Panc1 (cell line): ENCODE results near the gene ATP8B2. TPM values are rescaled to one million over a fixed set of nuclear protein-coding genes. Genes with fewer than 3 reads are reported as not detected.

Source experiments
- ATAC-seq: fragments of 200-7000 bp; cut with Tn5 transposase; 2 replicates; pipeline ENCODE4 v1.9.1; 2020; ENCODE audit warnings: mild to moderate bottlenecking, moderate library complexity
- BruUV-seq: library from RNA; stranded (reverse); fragments of 400-500 nt; replicated peaks from 2 replicates; lab custom pipeline; 2021; lab: Mats Ljungman, UMichigan
- CTCF ChIA-PET: fragments of 300-600 bp; sonication (Branson Sonifier 250); formaldehyde crosslinking; loops from one replicate; lab custom pipeline; 2022; ENCODE audit warnings: antibody characterized with exemption; lab: Charles Lee
- POLR2A ChIA-PET: fragments of 300-600 bp; sonication (Branson Sonifier 250); formaldehyde crosslinking; loops from one replicate; lab custom pipeline; 2022; ENCODE audit warnings: antibody characterized with exemption; lab: Charles Lee
- DNase-seq: peaks from one replicate; pipeline ENCODE4 v3.0.0-alpha.2; 2010; ENCODE audit warnings: low read depth, low spot score
- H3K27ac ChIP-seq: 2 replicates; pipeline ENCODE4 v1.5.1; 2011; ENCODE audit warnings: mild to moderate bottlenecking, low read length, inconsistent platforms
- H3K27me3 ChIP-seq: fragments of 200-500 bp; sonication (Bioruptor generic); 2 replicates; pipeline ENCODE4 v1.6.0; 2014; ENCODE audit warnings: low read length, inconsistent platforms; ENCODE audit not compliant: control insufficient read depth, insufficient read depth
- H3K36me3 ChIP-seq: fragments of 200-500 bp; sonication (Bioruptor generic); 2 replicates; pipeline ENCODE4 v1.5.1; 2014; ENCODE audit warnings: inconsistent platforms, mild to moderate bottlenecking, low read length, moderate library complexity; ENCODE audit not compliant: control insufficient read depth, insufficient read depth
- H3K4me1 ChIP-seq: 2 replicates; pipeline ENCODE4 v1.5.1; 2011; ENCODE audit warnings: inconsistent platforms, mild to moderate bottlenecking, low read length, moderate library complexity; ENCODE audit not compliant: control insufficient read depth, insufficient read depth
- H3K4me3 ChIP-seq, 2 experiments: 2 replicates each; pipeline ENCODE4 v1.5.1; 2011 to 2012; ENCODE audit warnings: low read depth in 2 of 2, low read length in 2 of 2, mild to moderate bottlenecking in 2 of 2, inconsistent platforms in 1 of 2, moderate library complexity in 1 of 2
- H3K9me3 ChIP-seq: fragments of 200-500 bp; sonication (Bioruptor generic); 2 replicates; pipeline ENCODE4 v1.5.1; 2014; ENCODE audit warnings: low read depth, mild to moderate bottlenecking, inconsistent platforms, low read length, moderate library complexity; ENCODE audit not compliant: control insufficient read depth, insufficient read depth
- CTCF ChIP-seq: fragments of 450-650 bp; IDR thresholded peaks from 2 replicates; pipeline ENCODE4 v1.5.1; 2017; ENCODE audit warnings: mild to moderate bottlenecking
- POLR2AphosphoS5 ChIP-seq: IDR thresholded peaks from 2 replicates; pipeline ENCODE4 v1.6.1; 2012; ENCODE audit warnings: mild to moderate bottlenecking, low read depth, low read length, moderate library complexity
- REST ChIP-seq, 2 experiments: IDR thresholded peaks; 2 replicates each; pipeline ENCODE4 v1.6.1; 2011 to 2012; ENCODE audit warnings: low read depth in 2 of 2, control low read depth in 1 of 2, low read length in 1 of 2, mild to moderate bottlenecking in 1 of 2, moderate library complexity in 1 of 2; ENCODE audit not compliant: insufficient read depth in 1 of 2
- SIN3A ChIP-seq: IDR thresholded peaks from 2 replicates; pipeline ENCODE4 v1.6.1; 2012; ENCODE audit warnings: low read depth, mild to moderate bottlenecking, low read length, moderate library complexity, borderline replicate concordance; ENCODE audit not compliant: insufficient read depth
- TCF7L2 ChIP-seq: IDR thresholded peaks from 2 replicates; pipeline ENCODE4 v1.6.1; 2011; ENCODE audit warnings: mild to moderate bottlenecking, low read depth, low read length, inconsistent platforms
- in situ Hi-C: cut with HindIII; loops from 2 replicates; pipeline ENCODE4 v1.10.0; 2016; ENCODE audit warnings: low sequenced_read_pairs, low pct_unique_long_range_greater_than_20kb
- intact Hi-C: fragments of 100-400 bp; cut with micrococcal nuclease; formaldehyde crosslinking; loops from one replicate; pipeline ENCODE4 v1.10.0; 2022; ENCODE audit not compliant: unreplicated experiment
- total RNA-seq: library from RNA; stranded (reverse); gene quantifications from one replicate; pipeline ENCODE4 v1.2.1, GENCODE V29; 2021; ENCODE audit not compliant: unreplicated experiment

Gene ATP8B2
- total RNA-seq, 1 experiment from 2014 or later, result 14.7 TPM

GRCh38 chr1:154323493-154323892, 1.8 kb upstream of the ATP8B2 start:
- H3K9me3 ChIP-seq, result no peaks in the 10 kb centered on the region
- DNase-seq, result no peak
- H3K27me3 ChIP-seq, result no peaks in the 10 kb centered on the region
- CTCF ChIA-PET, result no interaction called here
- TF ChIP-seq TCF7L2, result no peak
- TF ChIP-seq REST (IDR thresholded peaks at IDR 0.05; ENCODE audit: insufficient read depth in 1 of 2, low read depth in 2 of 2, low read length in 1 of 2), result no peak
- TF ChIP-seq CTCF, result no peak
- no peak for TF ChIP-seq SIN3A
- no peak for TF ChIP-seq POLR2AphosphoS5
- H3K27ac ChIP-seq, result no peak overlapping the region
- peaks cover 16% of the 10 kb centered on the region for H3K4me1 ChIP-seq
- H3K36me3 ChIP-seq, result no peaks in the 10 kb centered on the region
- BruUV-seq, result no TSS peak
- intact Hi-C loops, result no loop called here
- in situ Hi-C loops, result no loop called here
- no peak overlapping the region for H3K4me3 ChIP-seq
- no peak for ATAC-seq
- POLR2A ChIA-PET, result no interaction called here

GRCh38 chr1:154324241-154324640, 1.1 kb upstream of the ATP8B2 start:
- Histone ChIP-seq H3K27me3 (no peaks in the 10 kb centered on the region), H3K9me3 (no peaks in the 10 kb centered on the region), H3K27ac (peak overlapping the region; percentile 36; the same call in 1 of the 2 replicates), H3K4me3 (peak overlapping the region; percentile 59 to 83), H3K4me1 (peaks cover 16% of the 10 kb centered on the region), H3K36me3 (no peaks in the 10 kb centered on the region)
- no peak for ATAC-seq
- no peak for TF ChIP-seq SIN3A
- no peak for TF ChIP-seq TCF7L2
- TF ChIP-seq REST (IDR thresholded peaks at IDR 0.05; ENCODE audit: insufficient read depth in 1 of 2, low read depth in 2 of 2, low read length in 1 of 2), result no peak
- no peak for TF ChIP-seq POLR2AphosphoS5
- TF ChIP-seq CTCF, result 0 out of 2 replicates have a peak, but pooled peaks have one; percentile 50
- intact Hi-C loops, result no loop called here
- in situ Hi-C loops, result no loop called here
- DNase-seq, result no peak
- CTCF ChIA-PET, result interaction anchor here (0.9 to 1.6 kb wide), 2 partner anchors 11 to 222 kb away, joined by 3 to 6 read pairs; no protein-coding TSS in a partner anchor
- no TSS peak for BruUV-seq
- POLR2A ChIA-PET, result no interaction called here
